Activated CD8-positive, alpha-beta memory T cell treated with anti-CD3 and anti-CD28 coated beads for 4 hours (primary cell): ENCODE results near the gene MAP4K1.
"Not testable (repeated sequence)": the region's sequence is repeated elsewhere in the genome, so short reads cannot be mapped to it uniquely, and the experiment has no call there.

Experiments used
- DNase-seq, 2 donors: peaks; one replicate each; pipeline ENCODE4 v3.0.0-alpha.2; 2020; ENCODE audit warnings: low read depth in 2 of 2

The MAP4K1 gene

GRCh38 chr19:38569368-38569983 is 48.3 kb downstream of the MAP4K1 start:
- DNase-seq, result no peak

GRCh38 chr19:38565691-38566105 is 52.1 kb downstream of the MAP4K1 start:
- no peak for DNase-seq

DNA sequence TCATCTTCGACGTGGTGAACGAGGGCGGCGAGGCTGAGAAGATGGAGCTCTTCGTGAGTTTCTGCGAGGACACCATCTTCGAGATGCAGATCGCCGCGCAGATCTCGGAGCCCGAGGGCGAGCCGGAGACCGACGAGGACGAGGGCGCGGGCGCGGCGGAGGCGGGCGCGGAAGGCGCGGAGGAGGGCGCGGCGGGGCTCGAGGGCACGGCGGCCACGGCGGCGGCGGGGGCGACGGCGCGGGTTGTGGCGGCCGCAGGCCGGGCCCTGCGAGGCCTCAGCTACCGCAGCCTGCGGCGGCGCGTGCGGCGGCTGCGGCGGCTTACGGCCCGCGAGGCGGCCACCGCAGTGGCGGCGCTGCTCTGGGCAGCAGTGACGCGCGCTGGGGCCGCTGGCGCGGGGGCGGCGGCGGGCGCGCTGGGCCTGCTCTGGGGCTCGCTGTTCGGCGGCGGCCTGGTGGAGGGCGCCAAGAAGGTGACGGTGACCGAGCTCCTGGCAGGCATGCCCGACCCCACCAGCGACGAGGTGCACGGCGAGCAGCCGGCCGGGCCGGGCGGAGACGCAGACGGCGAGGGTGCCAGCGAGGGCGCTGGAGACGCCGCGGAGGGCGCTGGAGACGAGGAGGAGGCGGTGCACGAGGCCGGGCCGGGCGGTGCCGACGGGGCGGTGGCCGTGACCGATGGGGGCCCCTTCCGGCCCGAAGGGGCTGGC is 52.6 kb downstream of the MAP4K1 start:
- no peak for DNase-seq

DNA sequence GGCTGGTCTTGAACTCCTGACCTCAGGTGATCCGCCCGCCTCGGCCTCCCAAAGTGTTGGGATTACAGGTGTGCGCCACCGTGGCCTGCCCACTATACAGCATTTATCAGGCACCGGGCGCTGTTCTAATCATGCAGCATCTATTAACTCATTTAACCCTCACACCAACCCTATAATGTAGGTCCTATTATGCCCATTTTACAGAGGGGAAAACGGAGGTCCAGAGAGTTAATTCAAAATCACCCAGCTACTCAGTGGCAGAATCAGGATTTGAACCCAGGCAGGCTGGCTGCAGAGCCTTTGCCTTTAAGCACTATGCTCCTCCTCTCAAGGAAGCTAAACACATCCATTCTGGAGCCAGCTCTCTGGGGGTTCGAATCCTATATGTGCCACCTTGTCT is 54.3 kb downstream of the MAP4K1 start:
- DNase-seq, result no peak

DNA sequence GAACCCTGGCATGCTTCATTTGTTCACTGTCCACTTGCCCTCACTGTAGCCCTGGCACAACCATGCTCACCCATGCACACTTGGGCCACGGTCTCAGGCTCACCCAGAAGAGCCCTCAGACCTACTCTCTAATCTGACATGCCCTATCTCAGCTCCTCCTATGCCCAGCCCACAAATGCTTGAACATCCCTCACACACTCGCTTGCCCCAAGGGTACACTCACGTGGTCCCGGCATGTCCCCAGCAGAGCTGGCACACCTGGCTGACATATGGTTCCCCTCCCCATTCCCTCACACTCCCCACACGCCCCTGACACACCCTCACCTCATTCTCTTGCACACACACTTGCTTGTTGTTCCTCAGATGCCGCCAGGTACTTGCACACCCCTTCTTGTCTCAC is 55.7 kb downstream of the MAP4K1 start:
- no peak for DNase-seq

DNA sequence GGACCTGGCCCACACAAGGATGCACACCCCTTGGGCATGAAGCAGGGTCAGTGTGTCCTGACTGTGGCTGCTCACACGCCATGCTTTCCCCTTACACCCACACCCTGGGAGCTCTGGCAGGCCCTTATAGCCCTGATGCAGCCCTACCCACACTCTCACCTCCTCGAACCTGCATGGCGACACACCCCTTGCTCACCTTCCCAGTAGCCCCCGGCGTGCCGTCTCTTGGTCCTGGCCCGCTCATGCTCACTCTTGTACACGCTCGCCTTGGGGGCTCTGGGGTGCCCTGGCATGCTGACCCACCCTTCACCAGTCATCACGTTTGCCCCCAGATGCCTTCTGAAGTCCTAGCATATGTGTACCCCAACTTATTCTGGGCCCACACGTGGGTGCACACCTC is 56.1 kb downstream of the MAP4K1 start:
- no peak for DNase-seq

DNA sequence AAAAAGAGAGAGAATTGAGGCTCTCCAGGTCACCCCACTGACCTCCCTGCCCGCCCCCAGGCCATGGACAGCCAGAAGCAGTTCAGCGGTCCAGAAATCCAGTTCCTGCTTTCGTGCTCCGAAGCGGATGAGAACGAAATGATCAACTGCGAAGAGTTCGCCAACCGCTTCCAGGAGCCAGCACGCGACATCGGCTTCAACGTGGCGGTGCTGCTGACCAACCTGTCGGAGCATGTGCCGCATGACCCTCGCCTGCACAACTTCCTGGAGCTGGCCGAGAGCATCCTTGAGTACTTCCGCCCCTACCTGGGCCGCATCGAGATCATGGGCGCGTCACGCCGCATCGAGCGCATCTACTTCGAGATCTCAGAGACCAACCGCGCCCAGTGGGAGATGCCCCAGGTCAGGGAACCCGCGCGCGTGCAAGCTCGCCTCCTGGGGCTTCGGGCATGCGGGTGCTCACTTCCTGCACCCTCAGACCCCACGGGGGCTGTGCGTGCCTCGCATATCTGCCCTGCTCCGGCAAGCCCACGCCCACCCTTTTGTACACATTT is 56.6 kb downstream of the MAP4K1 start:
- DNase-seq, result no peak

GRCh38 chr19:38559428-38560401 is 58.0 kb downstream of the MAP4K1 start:
- DNase-seq, result no peak

- not testable (repeated sequence) for DNase-seq
Measured at GRCh38 chr19:38558933-38559332, 58.8 kb downstream of the MAP4K1 start.

GRCh38 chr19:38557205-38557799 is 60.5 kb downstream of the MAP4K1 start:
- DNase-seq, result no peak

DNA sequence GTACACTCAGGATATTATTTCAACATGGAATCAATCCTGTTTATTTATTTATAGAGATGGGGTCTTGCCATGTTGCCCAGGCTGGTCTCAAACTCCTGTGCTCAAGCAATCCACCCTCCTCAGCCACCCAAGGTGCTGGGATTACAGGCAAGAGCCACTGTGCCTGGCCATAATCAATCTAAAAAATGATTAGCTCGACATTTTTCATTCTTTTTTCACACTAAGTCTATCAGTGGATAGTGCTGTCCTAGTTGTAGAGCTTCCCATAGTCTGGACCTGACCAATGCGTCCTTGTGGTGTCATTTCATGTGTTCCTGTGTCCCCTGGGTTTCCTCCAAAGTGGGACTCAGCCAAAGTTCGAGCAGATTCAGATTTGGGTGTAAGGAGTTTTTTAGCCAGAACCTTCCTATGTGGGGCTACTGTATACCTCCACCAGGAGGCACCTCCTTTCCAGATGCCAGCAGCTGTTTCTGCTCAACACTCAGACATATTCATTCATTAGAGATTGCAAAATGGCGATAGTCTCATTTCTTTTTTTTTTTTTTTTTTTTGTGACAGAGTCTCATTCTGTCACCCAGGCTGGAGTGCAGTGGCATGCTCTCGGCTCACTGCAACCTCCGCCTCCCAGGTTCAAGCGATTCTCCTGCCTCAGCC is 61.1 kb downstream of the MAP4K1 start:
- DNase-seq, result no peak

DNA sequence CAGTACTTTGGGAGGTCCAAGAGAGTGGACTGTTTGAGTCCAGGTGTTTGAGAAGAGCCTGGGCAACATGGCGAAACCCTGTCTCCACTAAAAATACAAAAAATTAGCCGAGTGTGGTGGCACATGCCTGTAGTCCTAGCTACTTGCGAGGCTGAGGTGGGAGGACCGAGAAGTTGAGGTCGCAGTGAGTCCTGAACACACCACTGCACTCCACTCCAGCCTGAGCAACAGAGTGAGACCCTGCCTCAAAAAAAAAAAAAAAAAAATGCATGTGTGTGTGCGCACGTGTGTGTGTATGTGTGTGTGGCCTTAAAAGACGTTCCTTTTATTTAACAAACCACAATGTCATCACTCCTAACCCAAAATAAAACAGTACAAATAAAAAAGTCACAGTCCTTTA is 62.6 kb downstream of the MAP4K1 start:
- no peak for DNase-seq

DNA sequence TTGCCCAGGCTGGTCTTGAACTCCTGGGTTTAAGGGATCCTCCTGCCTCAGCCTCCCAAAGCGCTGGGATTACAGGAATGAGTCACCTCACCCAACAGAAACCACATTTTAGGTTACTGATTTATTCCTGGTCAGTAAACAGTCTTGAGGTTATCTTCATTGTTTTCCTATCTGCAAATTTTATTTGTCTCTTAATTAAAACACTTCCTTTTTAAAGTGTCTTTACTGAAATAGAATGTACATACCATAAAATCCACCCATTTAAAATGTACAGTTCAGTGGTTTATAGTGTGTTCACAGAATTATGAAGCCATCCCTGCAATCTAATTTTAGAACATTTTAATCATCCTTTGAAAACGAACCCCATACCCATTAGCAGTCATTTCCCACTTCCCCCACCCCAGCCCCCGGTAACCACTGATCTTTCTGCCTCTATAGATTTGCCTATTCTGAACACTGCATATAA is 63.0 kb downstream of the MAP4K1 start:
- no peak for DNase-seq

DNA sequence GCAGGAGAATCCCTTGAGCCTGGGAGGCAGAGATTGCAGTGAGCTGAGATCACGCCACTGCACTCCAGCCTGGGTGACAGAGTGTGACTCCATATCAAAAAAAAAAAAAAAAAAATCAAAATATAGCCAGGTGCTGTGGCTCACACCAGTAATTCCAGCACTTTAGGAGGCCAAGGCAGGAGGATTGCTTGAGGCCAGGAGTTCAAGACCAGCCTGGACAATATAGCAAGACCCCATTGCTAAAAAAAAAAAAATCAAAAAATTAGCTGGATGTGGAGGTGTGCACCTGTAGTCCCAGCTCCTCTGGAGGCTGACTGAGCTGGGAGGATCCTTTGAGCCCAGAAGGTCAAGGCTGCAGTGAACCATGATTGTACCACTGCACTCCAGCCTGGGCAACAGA is 64.5 kb downstream of the MAP4K1 start:
- DNase-seq, result not testable (repeated sequence)

GRCh38 chr19:38551450-38551813 is 66.3 kb downstream of the MAP4K1 start:
- DNase-seq, result peak in 1 of 2 donors; percentile 22

- DNase-seq, result no peak
Measured at GRCh38 chr19:38550376-38550775, 67.4 kb downstream of the MAP4K1 start.

DNA sequence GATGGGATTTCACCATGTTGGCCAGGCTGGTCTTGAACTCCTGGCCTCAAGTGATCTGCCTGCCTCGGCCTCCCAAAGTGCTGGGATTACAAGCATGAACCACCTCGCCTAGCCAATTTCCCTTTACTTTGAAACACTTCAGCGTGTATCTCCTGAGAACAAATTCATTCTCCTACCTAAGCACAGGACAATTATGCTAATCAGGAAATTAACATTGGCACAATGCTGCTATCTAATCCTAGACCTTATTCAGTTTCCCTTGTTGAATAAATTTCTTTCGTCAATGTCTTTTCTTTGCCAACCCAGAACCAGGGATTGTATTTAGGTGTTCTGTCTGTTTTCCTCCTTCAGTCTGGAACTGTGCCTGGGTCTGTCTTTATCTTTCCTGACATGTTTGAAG is 67.8 kb downstream of the MAP4K1 start:
- no peak for DNase-seq

DNA sequence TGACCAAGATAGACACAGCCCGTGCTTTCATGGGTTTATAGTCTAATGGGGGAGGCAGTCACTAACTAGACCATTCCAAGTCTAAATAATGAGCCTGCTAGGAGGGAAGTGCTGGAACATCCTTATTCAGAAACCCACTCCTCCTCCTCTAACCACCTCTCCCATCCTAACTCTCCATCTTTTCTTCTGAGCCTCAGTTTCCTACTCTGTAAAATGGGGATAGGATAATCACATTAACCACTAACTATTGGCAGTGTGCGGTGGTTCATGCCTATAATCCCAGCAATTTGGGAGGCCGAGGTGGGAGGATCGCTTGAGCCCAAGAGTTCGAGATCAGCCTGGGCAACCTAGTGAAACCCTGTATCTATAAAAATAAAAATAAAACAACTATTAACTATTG is 68.7 kb downstream of the MAP4K1 start:
- no peak for DNase-seq

DNA sequence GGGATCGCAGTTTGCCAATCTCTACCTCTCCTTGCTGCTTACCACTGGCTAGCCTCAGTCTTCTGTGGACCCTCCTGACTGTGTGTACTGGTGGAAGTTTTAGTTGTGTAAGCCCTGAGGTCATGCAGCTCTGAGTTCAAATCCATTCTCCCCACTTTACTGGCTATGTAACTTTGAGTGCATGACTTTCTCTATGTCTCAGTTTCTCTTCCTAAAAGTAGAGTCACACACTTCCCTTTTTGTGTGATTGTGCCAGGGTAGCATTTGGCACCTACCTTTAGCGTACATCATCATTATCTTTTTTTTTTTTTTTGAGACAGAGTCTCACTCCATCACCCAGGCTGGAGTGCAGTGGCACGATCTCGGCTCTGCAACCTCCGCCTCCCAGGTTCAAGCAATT is 70.3 kb downstream of the MAP4K1 start:
- no peak for DNase-seq

GRCh38 chr19:38545596-38545995 is 72.2 kb downstream of the MAP4K1 start:
- DNase-seq, result no peak
